HepG2 (cell line): Measurements from ENCODE around the gene INPP4B.

Experiments used
- CHD4 ChIP-seq: fragments of 200-600 bp; sonication (generic); IDR thresholded peaks from 2 replicates; pipeline ENCODE4 v1.7.0; 2017; ENCODE audit warnings: mild to moderate bottlenecking, low read length, borderline replicate concordance
- ETV6 ChIP-seq: sonication (generic); formaldehyde crosslinking; conservative IDR thresholded peaks from 2 replicates; pipeline ENCODE4 v1.4.0; 2020; ENCODE audit warnings: missing genetic modification reagents
- FOXP4 ChIP-seq: sonication (generic); formaldehyde crosslinking; IDR thresholded peaks from 2 replicates; pipeline ENCODE4 v1.4.0; 2020; ENCODE audit warnings: missing genetic modification reagents
- HMG20B ChIP-seq: conservative IDR thresholded peaks from 2 replicates; pipeline ENCODE4 v1.6.1; 2016; ENCODE audit warnings: missing genetic modification reagents, missing compliant biosample characterization
- HNRNPL ChIP-seq: fragments of 200-400 bp; formaldehyde crosslinking; IDR thresholded peaks from 2 replicates; pipeline ENCODE4 v1.6.1; 2017; ENCODE audit warnings: mild to moderate bottlenecking, low read depth, low read length
- KDM1A ChIP-seq: IDR thresholded peaks from 2 replicates; pipeline ENCODE4 v1.6.1; 2016; ENCODE audit warnings: missing compliant biosample characterization
- MED8 ChIP-seq: sonication (generic); formaldehyde crosslinking; IDR thresholded peaks from 2 replicates; pipeline ENCODE4 v1.8.1; 2023; ENCODE audit warnings: mild to moderate bottlenecking, missing genetic modification reagents; ENCODE audit not compliant: insufficient replicate concordance
- PBX3 ChIP-seq: sonication (generic); formaldehyde crosslinking; IDR thresholded peaks from 2 replicates; pipeline ENCODE4 v1.8.1; 2023; ENCODE audit warnings: missing genetic modification reagents, inconsistent platforms, borderline replicate concordance
- RCOR2 ChIP-seq: IDR thresholded peaks from 2 replicates; pipeline ENCODE4 v1.6.1; 2016; ENCODE audit warnings: missing biosample characterization, missing genetic modification reagents
- ZBTB7A ChIP-seq: sonication (generic); formaldehyde crosslinking; IDR thresholded peaks from 2 replicates; pipeline ENCODE4 v1.8.0; 2022; ENCODE audit warnings: mild to moderate bottlenecking, missing genetic modification reagents
- ZNF878 ChIP-seq: sonication (generic); formaldehyde crosslinking; IDR thresholded peaks from 2 replicates; pipeline ENCODE4 v1.8.1; 2023; ENCODE audit warnings: mild to moderate bottlenecking, missing genetic modification reagents, moderate library complexity

- TF ChIP-seq ZBTB7A (CRISPR knock-in tag) = no peak
- TF ChIP-seq CHD4 = no peak
- no peak for TF ChIP-seq PBX3
- no peak for TF ChIP-seq HMG20B
- TF ChIP-seq MED8 (CRISPR knock-in tag) = no peak
- TF ChIP-seq ZNF878 (CRISPR knock-in tag) = no peak
- TF ChIP-seq FOXP4 (CRISPR knock-in tag) = no peak
- no peak for TF ChIP-seq ETV6
- no peak for TF ChIP-seq KDM1A
- no peak for TF ChIP-seq RCOR2
- TF ChIP-seq HNRNPL = no peak
Measured at GRCh38 chr4:142035566-142035965, 810.5 kb downstream of the INPP4B start.
